Thyroid gland (tissue), 4 donors: Measurements from ENCODE around the gene TRIM41. TPM values are rescaled to one million over a fixed set of nuclear protein-coding genes. Genes with fewer than 3 reads are reported as not detected.

ENCODE experiments used
- DNase-seq, 2 donors: peaks; one replicate each; pipeline ENCODE4 v3.0.0-alpha.2; 2019
- H3K27ac ChIP-seq, 3 donors: fragments of 200-600 bp; sonication (generic); 1 replicate in 2 of 3; 2 replicates in 1 of 3; pipeline ENCODE4 v1.5.1; 2016 to 2019; ENCODE audit warnings: mild to moderate bottlenecking in 1 of 3, moderate library complexity in 1 of 3
- H3K27me3 ChIP-seq: fragments of 200-600 bp; sonication (generic); one replicate; pipeline ENCODE4 v1.5.1; 2019
- H3K36me3 ChIP-seq, 2 donors: fragments of 200-600 bp; sonication (generic); one replicate each; pipeline ENCODE4 v1.5.1; 2016 to 2019
- H3K4me1 ChIP-seq, 2 donors: fragments of 200-600 bp; sonication (generic); one replicate each; pipeline ENCODE4 v1.5.1; 2017 to 2019
- H3K4me3 ChIP-seq, 3 donors: fragments of 200-600 bp; sonication (generic); replicated peaks in 1 of 3; 1 replicate in 2 of 3; 2 replicates in 1 of 3; pipeline ENCODE4 v1.5.1; 2016; ENCODE audit warnings: mild to moderate bottlenecking in 1 of 3
- H3K9me3 ChIP-seq: fragments of 200-600 bp; sonication (generic); one replicate; pipeline ENCODE4 v1.5.1; 2017
- CTCF ChIP-seq, 6 experiments: fragments of 200-600 bp in 3 of 6; fragments of 450-650 bp in 3 of 6; sonication (generic) in 3 of 6; IDR thresholded peaks; one replicate each; pipeline ENCODE4 v1.5.1; 2016 to 2019; ENCODE audit warnings: antibody characterized with exemption in 6 of 6, mild to moderate bottlenecking in 2 of 6, inconsistent platforms in 1 of 6, moderate library complexity in 1 of 6
- POLR2A ChIP-seq, 2 donors: fragments of 450-650 bp; IDR thresholded peaks; one replicate each; pipeline ENCODE4 v1.6.1; 2017; ENCODE audit warnings: antibody characterized with exemption in 2 of 2, mild to moderate bottlenecking in 2 of 2, moderate library complexity in 1 of 2
- WGBS, 2 donors: methylation state at CpG; one replicate each; pipeline ENCODE4 v1.1.5; 2017; 5-methylcytosine and 5-hydroxymethylcytosine counted together
- intact Hi-C: fragments of 100-400 bp; cut with DNase I; formaldehyde crosslinking; loops from one replicate; pipeline ENCODE4 v1.15.1; 2023
- total RNA-seq, 4 donors: library from RNA; depleted of rRNA; stranded (reverse); fragments of >200 nt; gene quantifications; one replicate each; pipeline ENCODE4 v1.2.3, GENCODE V29; 2016

TRIM41 gene
- total RNA-seq, 4 donors from 2014 or later, result 18.8 to 31.1 (median 22.8) TPM

- no peaks in the 10 kb centered on the region for H3K9me3 ChIP-seq
- peak; percentile 37 to 86 for TF ChIP-seq POLR2A (IDR thresholded peaks at IDR 0.05)
- TF ChIP-seq CTCF (IDR thresholded peaks at IDR 0.05), result peak in 1 of 6 experiments; percentile 24
- intact Hi-C loops, result loop anchor here (2.0 to 5.0 kb wide), 2 partner anchors 38 to 79 kb away; partner anchors contain the start of gene TRIM41
- H3K4me1 ChIP-seq, result peaks cover 33 to 46% of the 10 kb centered on the region in 2 donors
- peak within 1 kb of the TSS; percentile 66 to 88 (median 69) for H3K4me3 ChIP-seq
- H3K27ac ChIP-seq, result peak within 1 kb of the TSS; percentile 89 to 98 (median 98)
- 0 to 1% methylated on average over 17 to 19 of the region's 43 CpGs for WGBS, 2 donors
- peaks cover 0 to 8% of the 10 kb centered on the region in 2 donors for H3K36me3 ChIP-seq
- H3K27me3 ChIP-seq, result no peaks in the 10 kb centered on the region
- DNase-seq, result peak; percentile 85 to 86
Observed at GRCh38 chr5:181260720-181261319, 37.7 kb downstream of the TRIM41 start, which contains the start of gene TRIM52. TSS of gene TRIM52 (minus strand) at chr5:181261143. CDS start at chr5:181260813, 330 bp downstream.

GRCh38 chr5:181261320-181262049, 38.4 kb downstream of the TRIM41 start:
- TF ChIP-seq CTCF (IDR thresholded peaks at IDR 0.05), result no peak
- peak in 1 of 2 donors; percentile 74 for TF ChIP-seq POLR2A (IDR thresholded peaks at IDR 0.05)
- Histone ChIP-seq H3K4me3 (peak overlapping the region; percentile 66 to 88 (median 69)), H3K4me1 (peaks cover 33 to 41% of the 10 kb centered on the region in 2 donors), H3K36me3 (peaks cover 0 to 8% of the 10 kb centered on the region in 2 donors), H3K9me3 (no peaks in the 10 kb centered on the region), H3K27ac (peak overlapping the region; percentile 89 to 98 (median 98)), H3K27me3 (no peaks in the 10 kb centered on the region)
- DNase-seq, result peak; percentile 69 to 73
- 3 to 6% methylated on average over 6 to 15 of the region's 59 CpGs for WGBS, 2 donors
- intact Hi-C loops, result loop anchor here (2.0 to 5.0 kb wide), 2 partner anchors 39 to 79 kb away; partner anchors contain the start of gene TRIM41

GRCh38 chr5:181263633-181264032, 40.6 kb downstream of the TRIM41 start:
- DNase-seq, result no peak
- TF ChIP-seq POLR2A (IDR thresholded peaks at IDR 0.05) (no peak), CTCF (IDR thresholded peaks at IDR 0.05) (no peak)
- H3K27me3 ChIP-seq, result no peaks in the 10 kb centered on the region
- H3K4me3 ChIP-seq, result no peak overlapping the region
- WGBS, 2 donors, result 73 to 84% methylated on average over 5 of the region's 5 CpGs
- H3K9me3 ChIP-seq, result no peaks in the 10 kb centered on the region
- peaks cover 16 to 22% of the 10 kb centered on the region in 2 donors for H3K4me1 ChIP-seq
- H3K27ac ChIP-seq, result no peak overlapping the region
- intact Hi-C loops, result loop anchor here (5.0 kb wide), 1 partner anchor 81 kb away; no protein-coding TSS in a partner anchor
- peaks cover 0 to 8% of the 10 kb centered on the region in 2 donors for H3K36me3 ChIP-seq

- H3K36me3 ChIP-seq, result peaks cover 0 to 8% of the 10 kb centered on the region in 2 donors
- no peaks in the 10 kb centered on the region for H3K27me3 ChIP-seq
- DNase-seq, result no peak
- no peaks in the 10 kb centered on the region for H3K9me3 ChIP-seq
- H3K27ac ChIP-seq, result no peak overlapping the region
- 79 to 87% methylated on average over 10 to 18 of the region's 18 CpGs for WGBS, 2 donors
- TF ChIP-seq POLR2A (IDR thresholded peaks at IDR 0.05), result no peak
- TF ChIP-seq CTCF (IDR thresholded peaks at IDR 0.05), result no peak
- H3K4me1 ChIP-seq, result peaks cover under 1 to 6% of the 10 kb centered on the region in 2 donors
- intact Hi-C loops, result no loop called here
- no peak overlapping the region for H3K4me3 ChIP-seq
Observed at GRCh38 chr5:181265092-181265671, 42.1 kb downstream of the TRIM41 start.
